PC-3 (cell line): Measurements from ENCODE around the gene CUL3. TPM values are rescaled to one million over a fixed set of nuclear protein-coding genes. Genes with fewer than 3 reads are reported as not detected.

ENCODE experiments used
- ATAC-seq: fragments of 200-7000 bp; cut with Tn5 transposase; 2 replicates; pipeline ENCODE4 v1.9.1; 2020; ENCODE audit warnings: mild to moderate bottlenecking, moderate library complexity
- BruUV-seq: library from RNA; stranded (reverse); fragments of 400-500 nt; replicated peaks from 2 replicates; lab custom pipeline; 2021; lab: Mats Ljungman, UMichigan
- CTCF ChIA-PET: fragments of 300-600 bp; sonication (Branson Sonifier 250); formaldehyde crosslinking; loops from one replicate; lab custom pipeline; 2022; ENCODE audit warnings: antibody characterized with exemption; lab: Charles Lee
- POLR2A ChIA-PET: fragments of 300-600 bp; sonication (Branson Sonifier 250); formaldehyde crosslinking; loops from one replicate; lab custom pipeline; 2022; ENCODE audit warnings: antibody characterized with exemption; ENCODE audit not compliant: unreplicated experiment; lab: Charles Lee
- DNase-seq: peaks from one replicate; pipeline ENCODE4 v3.0.0-alpha.2; 2015
- H2AFZ ChIP-seq: fragments of 300-600 bp; sonication (generic); 2 replicates; pipeline ENCODE4 v1.6.0; 2016; ENCODE audit warnings: antibody characterized with exemption, low read length
- H3F3A ChIP-seq: fragments of 300-600 bp; sonication (generic); one replicate; pipeline ENCODE4 v1.6.0; 2017; ENCODE audit warnings: antibody characterized with exemption, low read length, control low read depth, mild to moderate bottlenecking; ENCODE audit not compliant: unreplicated experiment
- H3K27ac ChIP-seq: fragments of 300-600 bp; sonication (generic); 2 replicates; pipeline ENCODE4 v1.5.1; 2016; ENCODE audit warnings: mild to moderate bottlenecking, low read length
- H3K27me3 ChIP-seq: fragments of 300-600 bp; sonication (generic); 2 replicates; pipeline ENCODE4 v1.6.1; 2016; ENCODE audit warnings: low read length, mixed read lengths
- H3K36me3 ChIP-seq: fragments of 300-600 bp; sonication (generic); 2 replicates; pipeline ENCODE4 v1.6.1; 2016; ENCODE audit warnings: low read depth, mixed run types, low read length, mixed read lengths
- H3K4me1 ChIP-seq: fragments of 300-600 bp; sonication (generic); 2 replicates; pipeline ENCODE4 v1.5.1; 2016; ENCODE audit warnings: low read length; ENCODE audit not compliant: insufficient read depth
- H3K4me2 ChIP-seq: fragments of 300-600 bp; sonication (generic); 2 replicates; pipeline ENCODE4 v1.6.0; 2016; ENCODE audit warnings: low read length
- H3K4me3 ChIP-seq: fragments of 300-600 bp; sonication (generic); 2 replicates; pipeline ENCODE4 v1.5.1; 2016; ENCODE audit warnings: mild to moderate bottlenecking, low read length, mixed read lengths
- H3K79me2 ChIP-seq: fragments of 300-600 bp; sonication (generic); 2 replicates; pipeline ENCODE4 v1.6.1; 2017; ENCODE audit warnings: low read length, mixed read lengths
- H3K9ac ChIP-seq: fragments of 300-600 bp; sonication (generic); 2 replicates; pipeline ENCODE4 v1.6.0; 2016; ENCODE audit warnings: mild to moderate bottlenecking, low read length
- H3K9me2 ChIP-seq: fragments of 300-600 bp; sonication (generic); replicated peaks from 2 replicates; pipeline ENCODE4 v1.6.1; 2016; ENCODE audit warnings: mixed run types, low read length, mixed read lengths
- H3K9me3 ChIP-seq: fragments of 300-600 bp; sonication (generic); 2 replicates; pipeline ENCODE4 v1.6.1; 2016; ENCODE audit warnings: low read length, mixed read lengths
- H4K20me1 ChIP-seq: fragments of 300-600 bp; sonication (generic); 2 replicates; pipeline ENCODE4 v1.6.1; 2016; ENCODE audit warnings: low read length, mixed read lengths
- CTCF ChIP-seq: fragments of 300-600 bp; sonication (generic); conservative IDR thresholded peaks from 2 replicates; pipeline ENCODE4 v1.5.1; 2017; ENCODE audit warnings: antibody characterized with exemption, low read depth, mild to moderate bottlenecking, low read length
- EZH2 ChIP-seq: fragments of 300-600 bp; sonication (generic); IDR thresholded peaks from one replicate; pipeline ENCODE4 v1.6.1; 2017; ENCODE audit warnings: antibody characterized with exemption, mild to moderate bottlenecking, low read length; ENCODE audit not compliant: unreplicated experiment
- EZH2phosphoT487 ChIP-seq: fragments of 300-600 bp; sonication (generic); IDR thresholded peaks from 2 replicates; pipeline ENCODE4 v1.6.1; 2018; ENCODE audit warnings: mild to moderate bottlenecking, antibody characterized with exemption, low read length, borderline replicate concordance
- intact Hi-C: fragments of 100-400 bp; cut with micrococcal nuclease; formaldehyde crosslinking; loops from 2 replicates; pipeline ENCODE4 v1.9.0; 2023
- total RNA-seq: library from RNA; depleted of rRNA; stranded (reverse); fragments of >200 nt; gene quantifications from 2 replicates; pipeline ENCODE4 v1.2.3, GENCODE V29; 2014

CUL3 gene
- total RNA-seq, 1 experiment from 2014 or later, result 50.4 TPM

GRCh38 chr2:224572338-224572737 lies 12.8 kb downstream of the CUL3 start:
- Histone ChIP-seq H2AFZ (no peak overlapping the region), H3K9me3 (no peaks in the 10 kb centered on the region), H3K4me1 (no peaks in the 10 kb centered on the region), H4K20me1 (peaks cover 82% of the 10 kb centered on the region), H3K36me3 (no peaks in the 10 kb centered on the region), H3K27ac (no peak overlapping the region), H3K4me3 (no peak overlapping the region), H3K9ac (no peak overlapping the region), H3K79me2 (peaks cover 100% of the 10 kb centered on the region), H3F3A (no peaks in the 10 kb centered on the region), H3K9me2 (no peaks in the 10 kb centered on the region), H3K27me3 (no peaks in the 10 kb centered on the region), H3K4me2 (no peak overlapping the region)
- intact Hi-C loops, result no loop called here
- POLR2A ChIA-PET, result no interaction called here
- BruUV-seq, result no TSS peak
- ATAC-seq, result no peak
- DNase-seq, result no peak
- TF ChIP-seq EZH2phosphoT487 (no peak), CTCF (no peak), EZH2 (no peak)
- CTCF ChIA-PET, result no interaction called here

GRCh38 chr2:224570328-224570993 lies 14.7 kb downstream of the CUL3 start:
- ChIA-PET POLR2A (interaction anchor here (0.5 to 0.7 kb wide), 2 partner anchors 8 to 15 kb away, joined by 3 to 5 read pairs; no protein-coding TSS in a partner anchor), CTCF (interaction anchor here (0.6 kb wide), 1 partner anchor 24 kb away, joined by 3 read pairs; no protein-coding TSS in a partner anchor)
- DNase-seq, result no peak
- Histone ChIP-seq H3K9me2 (no peaks in the 10 kb centered on the region), H3K4me2 (no peak overlapping the region), H3K4me3 (no peak overlapping the region), H3F3A (no peaks in the 10 kb centered on the region), H4K20me1 (peaks cover 77% of the 10 kb centered on the region), H3K27me3 (no peaks in the 10 kb centered on the region), H3K4me1 (no peaks in the 10 kb centered on the region), H3K9me3 (no peaks in the 10 kb centered on the region), H2AFZ (no peak overlapping the region), H3K27ac (no peak overlapping the region), H3K9ac (no peak overlapping the region), H3K79me2 (peaks cover 100% of the 10 kb centered on the region), H3K36me3 (peaks cover 12% of the 10 kb centered on the region)
- intact Hi-C loops, result no loop called here
- no TSS peak for BruUV-seq
- TF ChIP-seq EZH2phosphoT487 (no peak), CTCF (no peak), EZH2 (no peak)
- no peak for ATAC-seq

- Histone ChIP-seq H3K4me1 (peaks cover 5% of the 10 kb centered on the region; the same call in 1 of the 2 replicates), H3K79me2 (peaks cover 100% of the 10 kb centered on the region), H3K4me3 (no peak overlapping the region), H3K4me2 (no peak overlapping the region), H3K36me3 (peaks cover 12% of the 10 kb centered on the region), H3K9me3 (no peaks in the 10 kb centered on the region), H2AFZ (no peak overlapping the region), H3K9me2 (no peaks in the 10 kb centered on the region), H3K27me3 (no peaks in the 10 kb centered on the region), H4K20me1 (peaks cover 72% of the 10 kb centered on the region), H3K27ac (no peak overlapping the region), H3F3A (no peaks in the 10 kb centered on the region), H3K9ac (no peak overlapping the region)
- ChIA-PET CTCF (interaction anchor here (0.6 kb wide), 1 partner anchor 24 kb away, joined by 3 read pairs; no protein-coding TSS in a partner anchor), POLR2A (interaction anchor here (0.6 kb wide), 1 partner anchor 10 kb away, joined by 8 read pairs; no protein-coding TSS in a partner anchor)
- no peak for ATAC-seq
- TF ChIP-seq EZH2, result no peak
- TF ChIP-seq EZH2phosphoT487, result no peak
- TF ChIP-seq CTCF, result no peak
- no TSS peak for BruUV-seq
- intact Hi-C loops, result no loop called here
- DNase-seq, result no peak
Measured at GRCh38 chr2:224569654-224570053, 15.5 kb downstream of the CUL3 start.
